ENCODE data around the gene AADAC.
"Not testable (repeated sequence)": the region's sequence is repeated elsewhere in the genome, so short reads cannot be mapped to it uniquely, and the experiment has no call there.

Gene AADAC

DNA sequence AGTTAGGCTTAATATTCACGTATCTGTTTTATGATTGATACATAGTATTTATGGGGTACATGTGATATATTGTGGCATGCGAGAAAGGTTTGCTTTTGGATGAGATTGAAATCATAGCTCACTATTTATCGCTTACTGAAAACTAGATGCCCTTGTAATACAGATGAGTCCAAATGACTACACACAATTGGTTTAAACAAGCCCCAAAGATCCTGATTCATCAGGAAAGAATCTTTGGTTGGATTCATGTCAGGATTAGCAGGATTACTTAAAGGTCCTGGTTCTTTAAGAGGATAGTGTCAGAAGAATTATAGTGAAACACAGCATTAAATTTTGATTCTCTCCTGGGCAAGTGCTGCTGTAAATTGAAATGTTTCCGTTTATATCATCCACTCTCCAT, 18.6 kb upstream of the AADAC start:
- Histone ChIP-seq H3K9me3 (ENCODE audit: control insufficient read depth in 1 of 2, low read length in 2 of 2) (no peaks in the 10 kb centered on the region), H3K9ac (ENCODE audit: low read depth in 1 of 2, low read length in 2 of 2) (no peak overlapping the region), H3K4me1 (ENCODE audit: control insufficient read depth in 1 of 2, insufficient read depth in 2 of 2, low read length in 2 of 2) (no peaks in the 10 kb centered on the region), H3K27me3 (ENCODE audit: control insufficient read depth in 1 of 2, insufficient read depth in 2 of 2, low read length in 2 of 2) (no peaks in the 10 kb centered on the region), H3K36me3 (ENCODE audit: control insufficient read depth in 1 of 2, insufficient read depth in 2 of 2, low read length in 2 of 2) (no peaks in the 10 kb centered on the region), H3K4me3 (ENCODE audit: low read depth in 1 of 2, low read length in 2 of 2) (no peak overlapping the region), H3K27ac (ENCODE audit: low read depth, low read length) (no peak overlapping the region)

DNA sequence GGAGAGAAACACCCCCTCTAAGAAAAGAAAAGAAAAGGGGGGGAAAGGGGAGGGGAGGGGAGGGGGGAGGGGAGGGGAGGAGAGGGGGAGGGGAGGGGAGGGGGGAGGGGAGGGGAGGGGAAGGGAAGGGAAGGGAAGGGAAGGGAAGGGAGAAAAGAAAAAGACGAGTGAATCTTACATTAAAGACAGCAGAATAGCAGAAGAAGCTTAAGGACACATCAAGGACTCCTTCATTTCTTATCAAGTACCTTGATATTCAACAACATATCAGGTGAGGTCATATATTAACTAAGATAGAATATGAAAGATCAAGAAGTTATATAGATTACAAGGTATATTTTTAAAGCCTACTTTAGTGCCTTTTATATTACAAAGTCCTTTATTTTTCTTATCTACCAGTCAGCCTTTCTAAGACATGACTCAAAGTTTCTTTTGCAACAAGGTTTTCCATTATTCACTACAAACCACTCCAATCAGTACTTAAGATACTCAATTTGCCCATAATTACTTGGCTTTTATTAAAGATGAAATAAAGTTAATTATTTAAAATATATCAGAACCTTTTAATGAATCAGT, 17.7 kb upstream of the AADAC start:
- Histone ChIP-seq H3K27ac (ENCODE audit: low read depth, low read length) (no peak overlapping the region), H3K4me1 (ENCODE audit: control insufficient read depth in 1 of 2, insufficient read depth in 2 of 2, low read length in 2 of 2) (no peaks in the 10 kb centered on the region), H3K9ac (ENCODE audit: low read depth in 1 of 2, low read length in 2 of 2) (no peak overlapping the region), H3K4me3 (ENCODE audit: low read depth in 1 of 2, low read length in 2 of 2) (no peak overlapping the region), H3K36me3 (ENCODE audit: control insufficient read depth in 1 of 2, insufficient read depth in 2 of 2, low read length in 2 of 2) (no peaks in the 10 kb centered on the region), H3K9me3 (ENCODE audit: control insufficient read depth in 1 of 2, low read length in 2 of 2) (no peaks in the 10 kb centered on the region), H3K27me3 (ENCODE audit: control insufficient read depth in 1 of 2, insufficient read depth in 2 of 2, low read length in 2 of 2) (no peaks in the 10 kb centered on the region)

DNA sequence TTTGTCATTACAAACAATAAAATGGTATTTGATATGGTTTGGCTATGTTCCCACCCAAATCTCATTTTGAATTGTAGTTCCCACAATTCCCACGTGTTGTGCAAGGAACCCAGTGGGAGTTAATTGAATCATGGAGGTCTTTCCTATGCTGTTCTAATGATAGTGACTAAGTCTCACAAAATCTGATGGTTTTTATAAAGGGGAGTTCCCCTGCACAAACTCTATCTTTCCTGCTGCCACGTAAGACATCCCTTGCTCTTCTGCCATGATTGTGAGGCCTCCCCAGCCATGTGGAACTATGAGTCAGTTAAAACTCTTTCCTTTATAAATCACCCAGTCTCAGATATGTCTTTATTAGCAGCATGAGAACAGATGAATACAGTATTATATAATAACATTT, 15.4 kb upstream of the AADAC start:
- Histone ChIP-seq H3K27me3 (ENCODE audit: control insufficient read depth in 1 of 2, insufficient read depth in 2 of 2, low read length in 2 of 2) (no peaks in the 10 kb centered on the region), H3K4me1 (ENCODE audit: control insufficient read depth in 1 of 2, insufficient read depth in 2 of 2, low read length in 2 of 2) (no peaks in the 10 kb centered on the region), H3K9me3 (ENCODE audit: control insufficient read depth in 1 of 2, low read length in 2 of 2) (no peaks in the 10 kb centered on the region), H3K36me3 (ENCODE audit: control insufficient read depth in 1 of 2, insufficient read depth in 2 of 2, low read length in 2 of 2) (peaks cover 0 to 3% of the 10 kb centered on the region in 2 donors), H3K27ac (ENCODE audit: low read depth, low read length) (no peak overlapping the region), H3K9ac (ENCODE audit: low read depth in 1 of 2, low read length in 2 of 2) (no peak overlapping the region), H3K4me3 (ENCODE audit: low read depth in 1 of 2, low read length in 2 of 2) (no peak overlapping the region)

DNA sequence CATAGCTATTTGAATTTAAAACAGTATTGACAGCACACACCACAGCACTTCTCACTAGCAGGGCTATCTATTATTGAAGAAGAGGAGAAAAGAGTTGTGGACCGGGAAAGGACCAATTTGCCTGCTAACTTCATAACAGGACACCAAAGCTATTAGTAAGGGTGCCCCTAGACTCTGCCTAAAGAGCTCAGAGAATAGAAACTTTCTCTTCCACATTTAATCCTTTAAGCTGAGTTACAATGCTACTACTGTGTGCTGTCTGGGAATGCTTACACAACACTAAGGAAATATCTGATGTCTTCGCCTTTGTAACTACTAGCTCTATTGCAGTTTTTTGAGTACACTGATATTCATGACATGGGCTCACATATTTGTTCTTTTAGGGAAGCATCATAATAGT, 13.5 kb upstream of the AADAC start:
- H3K27ac ChIP-seq (ENCODE audit: low read depth, low read length): no peak overlapping the region
- H3K4me3 ChIP-seq (ENCODE audit: low read depth in 1 of 2, low read length in 2 of 2): no peak overlapping the region
- no peaks in the 10 kb centered on the region for H3K27me3 ChIP-seq (ENCODE audit: control insufficient read depth in 1 of 2, insufficient read depth in 2 of 2, low read length in 2 of 2)

DNA sequence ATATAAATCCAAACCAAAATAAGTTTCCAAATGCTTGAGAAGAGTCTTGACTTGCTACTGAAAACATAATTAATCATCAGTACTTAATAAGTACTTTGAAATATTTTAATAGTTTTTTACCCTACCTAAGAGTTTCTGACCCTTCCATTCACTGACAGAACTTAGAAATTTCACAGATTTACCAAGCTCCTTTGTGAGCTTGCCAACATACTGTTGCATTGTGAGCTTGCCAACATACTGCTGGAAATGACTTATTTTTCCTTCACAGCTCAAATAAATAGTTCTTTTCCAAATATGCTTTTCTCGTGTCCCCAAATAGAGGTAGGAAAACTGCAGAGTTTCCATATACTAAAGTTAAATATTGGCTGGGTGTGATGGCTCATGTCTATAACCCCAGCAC, 9.6 kb upstream of the AADAC start:
- Histone ChIP-seq H3K9me3 (ENCODE audit: control insufficient read depth in 1 of 2, low read length in 2 of 2) (peaks cover 0 to 7% of the 10 kb centered on the region in 2 donors), H3K9ac (ENCODE audit: low read depth in 1 of 2, low read length in 2 of 2) (no peak overlapping the region), H3K36me3 (ENCODE audit: control insufficient read depth in 1 of 2, insufficient read depth in 2 of 2, low read length in 2 of 2) (peaks cover 0 to 6% of the 10 kb centered on the region in 2 donors), H3K4me3 (ENCODE audit: low read depth in 1 of 2, low read length in 2 of 2) (no peak overlapping the region), H3K4me1 (ENCODE audit: control insufficient read depth in 1 of 2, insufficient read depth in 2 of 2, low read length in 2 of 2) (no peaks in the 10 kb centered on the region), H3K27ac (ENCODE audit: low read depth, low read length) (no peak overlapping the region), H3K27me3 (ENCODE audit: control insufficient read depth in 1 of 2, insufficient read depth in 2 of 2, low read length in 2 of 2) (no peaks in the 10 kb centered on the region)

More for the DNA sequence above, 13.5 kb upstream of the AADAC start:
- Histone ChIP-seq H3K4me1 (ENCODE audit: control insufficient read depth in 1 of 2, insufficient read depth in 2 of 2, low read length in 2 of 2) (no peaks in the 10 kb centered on the region), H3K9ac (ENCODE audit: low read depth in 1 of 2, low read length in 2 of 2) (no peak overlapping the region), H3K36me3 (ENCODE audit: control insufficient read depth in 1 of 2, insufficient read depth in 2 of 2, low read length in 2 of 2) (peaks cover 0 to 3% of the 10 kb centered on the region in 2 donors), H3K9me3 (ENCODE audit: control insufficient read depth in 1 of 2, low read length in 2 of 2) (no peaks in the 10 kb centered on the region)

DNA sequence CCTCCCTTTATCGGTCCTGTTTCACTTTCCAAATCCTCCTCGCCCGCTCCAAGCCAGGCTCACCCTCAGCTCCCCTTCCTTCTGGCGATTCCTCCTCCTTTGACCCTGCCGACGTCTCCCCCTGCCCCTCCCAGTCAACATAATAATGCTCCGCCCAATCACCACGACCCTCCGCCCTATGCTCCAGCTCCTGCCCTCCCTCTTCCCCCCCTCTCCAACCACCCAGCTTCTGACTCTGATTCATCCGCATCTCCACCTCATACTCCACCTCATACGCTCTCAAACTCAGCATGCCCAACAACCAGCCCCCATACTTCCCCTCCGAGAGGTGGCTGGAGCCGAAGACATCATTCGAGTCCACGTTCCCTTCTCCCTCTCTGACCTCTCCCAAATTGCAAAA, 7.1 kb upstream of the AADAC start:
- Histone ChIP-seq H3K4me1 (ENCODE audit: control insufficient read depth in 1 of 2, insufficient read depth in 2 of 2, low read length in 2 of 2) (no peaks in the 10 kb centered on the region), H3K9ac (ENCODE audit: low read depth in 1 of 2, low read length in 2 of 2) (no peak overlapping the region), H3K36me3 (ENCODE audit: control insufficient read depth in 1 of 2, insufficient read depth in 2 of 2, low read length in 2 of 2) (peaks cover 0 to 6% of the 10 kb centered on the region in 2 donors), H3K27me3 (ENCODE audit: control insufficient read depth in 1 of 2, insufficient read depth in 2 of 2, low read length in 2 of 2) (no peaks in the 10 kb centered on the region), H3K27ac (ENCODE audit: low read depth, low read length) (no peak overlapping the region), H3K9me3 (ENCODE audit: control insufficient read depth in 1 of 2, low read length in 2 of 2) (peaks cover 3 to 7% of the 10 kb centered on the region in 2 donors), H3K4me3 (ENCODE audit: low read depth in 1 of 2, low read length in 2 of 2) (no peak overlapping the region)

DNA sequence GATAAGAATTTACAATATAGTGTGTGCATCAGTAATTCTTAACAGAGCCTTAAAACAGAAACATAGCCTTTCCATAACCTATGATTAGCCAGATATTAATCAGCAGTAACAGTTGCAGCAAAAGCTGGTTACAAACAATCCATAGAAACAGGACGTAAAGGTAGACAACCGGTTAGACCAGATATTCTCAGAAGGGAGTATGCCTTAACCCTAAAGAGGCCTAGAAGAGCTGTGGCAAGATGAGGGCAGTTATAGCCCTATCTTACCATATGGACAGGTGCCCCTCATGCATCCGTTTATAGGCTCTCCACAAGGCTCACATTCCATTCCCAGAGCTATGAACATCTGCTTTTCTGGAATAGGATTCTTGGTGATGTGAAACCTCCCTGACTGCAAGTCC, 5.0 kb upstream of the AADAC start:
- H3K9ac ChIP-seq (ENCODE audit: low read depth in 1 of 2, low read length in 2 of 2); H3K4me1 ChIP-seq (ENCODE audit: control insufficient read depth in 1 of 2, insufficient read depth in 2 of 2, low read length in 2 of 2); H3K4me3 ChIP-seq (ENCODE audit: low read depth in 1 of 2, low read length in 2 of 2); H3K27ac ChIP-seq (ENCODE audit: low read depth, low read length); H3K27me3 ChIP-seq (ENCODE audit: control insufficient read depth in 1 of 2, insufficient read depth in 2 of 2, low read length in 2 of 2); H3K9me3 ChIP-seq (ENCODE audit: control insufficient read depth in 1 of 2, low read length in 2 of 2); H3K36me3 ChIP-seq (ENCODE audit: control insufficient read depth in 1 of 2, insufficient read depth in 2 of 2, low read length in 2 of 2): not testable (repeated sequence)

DNA sequence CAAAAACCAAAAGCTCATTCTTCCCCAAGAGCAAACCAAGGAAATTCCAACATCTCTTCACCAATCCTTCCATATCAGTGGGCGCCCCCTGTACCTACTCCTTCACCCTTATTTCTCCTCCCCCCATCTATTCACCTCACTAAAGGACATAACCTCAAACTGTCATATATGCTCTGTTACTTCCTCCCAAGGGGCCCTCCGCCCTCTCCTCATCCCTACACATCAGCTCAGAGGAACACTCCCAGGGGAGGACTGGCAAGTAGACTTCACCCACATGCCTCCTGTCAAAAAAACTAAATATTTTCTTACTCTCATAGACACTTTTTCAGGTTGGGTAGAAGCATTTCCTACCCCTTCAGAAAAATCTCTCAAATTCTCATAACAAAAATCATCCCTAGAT, 2.4 kb upstream of the AADAC start:
- H3K9ac ChIP-seq (ENCODE audit: low read depth in 1 of 2, low read length in 2 of 2): no peak overlapping the region
- no peak overlapping the region for H3K27ac ChIP-seq (ENCODE audit: low read depth, low read length)
- no peak overlapping the region for H3K4me3 ChIP-seq (ENCODE audit: low read depth in 1 of 2, low read length in 2 of 2)
- peaks cover 0 to 4% of the 10 kb centered on the region in 2 donors for H3K4me1 ChIP-seq (ENCODE audit: control insufficient read depth in 1 of 2, insufficient read depth in 2 of 2, low read length in 2 of 2)
- peaks cover 3 to 7% of the 10 kb centered on the region in 2 donors for H3K9me3 ChIP-seq (ENCODE audit: control insufficient read depth in 1 of 2, low read length in 2 of 2)
- peaks cover 0 to 3% of the 10 kb centered on the region in 2 donors for H3K36me3 ChIP-seq (ENCODE audit: control insufficient read depth in 1 of 2, insufficient read depth in 2 of 2, low read length in 2 of 2)
- H3K27me3 ChIP-seq (ENCODE audit: control insufficient read depth in 1 of 2, insufficient read depth in 2 of 2, low read length in 2 of 2): no peaks in the 10 kb centered on the region

DNA sequence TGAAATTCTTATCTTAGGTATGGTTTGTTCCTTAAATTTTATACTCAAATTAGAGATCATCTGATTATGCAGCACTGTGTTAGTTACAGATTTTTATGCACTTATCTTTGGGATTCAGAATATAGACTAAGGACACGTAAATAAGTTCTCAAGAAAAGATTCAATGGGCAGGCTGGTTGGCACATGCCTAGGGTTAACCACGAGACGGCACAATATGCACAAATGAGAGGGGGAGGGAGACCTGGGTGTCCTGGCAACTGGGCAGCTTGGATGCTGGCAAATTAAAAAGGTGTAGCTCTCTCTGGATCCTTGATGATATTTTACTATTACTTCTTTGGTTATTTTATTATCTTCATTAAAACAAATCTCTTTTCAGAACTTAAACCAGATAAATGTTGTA, 672 bp downstream of the AADAC start:
- peaks cover 0 to 4% of the 10 kb centered on the region in 2 donors for H3K4me1 ChIP-seq (ENCODE audit: control insufficient read depth in 1 of 2, insufficient read depth in 2 of 2, low read length in 2 of 2)
- H3K36me3 ChIP-seq (ENCODE audit: control insufficient read depth in 1 of 2, insufficient read depth in 2 of 2, low read length in 2 of 2): peaks cover 0 to 4% of the 10 kb centered on the region in 2 donors
- H3K27ac ChIP-seq (ENCODE audit: low read depth, low read length): no peak overlapping the region
- H3K4me3 ChIP-seq (ENCODE audit: low read depth in 1 of 2, low read length in 2 of 2): peak overlapping the region; percentile 52 to 63
- peak overlapping the region in 1 of 2 donors; percentile 15 for H3K9ac ChIP-seq (ENCODE audit: low read depth in 1 of 2, low read length in 2 of 2)
- no peaks in the 10 kb centered on the region for H3K27me3 ChIP-seq (ENCODE audit: control insufficient read depth in 1 of 2, insufficient read depth in 2 of 2, low read length in 2 of 2)
- peaks cover 0 to 2% of the 10 kb centered on the region in 2 donors for H3K9me3 ChIP-seq (ENCODE audit: control insufficient read depth in 1 of 2, low read length in 2 of 2)

DNA sequence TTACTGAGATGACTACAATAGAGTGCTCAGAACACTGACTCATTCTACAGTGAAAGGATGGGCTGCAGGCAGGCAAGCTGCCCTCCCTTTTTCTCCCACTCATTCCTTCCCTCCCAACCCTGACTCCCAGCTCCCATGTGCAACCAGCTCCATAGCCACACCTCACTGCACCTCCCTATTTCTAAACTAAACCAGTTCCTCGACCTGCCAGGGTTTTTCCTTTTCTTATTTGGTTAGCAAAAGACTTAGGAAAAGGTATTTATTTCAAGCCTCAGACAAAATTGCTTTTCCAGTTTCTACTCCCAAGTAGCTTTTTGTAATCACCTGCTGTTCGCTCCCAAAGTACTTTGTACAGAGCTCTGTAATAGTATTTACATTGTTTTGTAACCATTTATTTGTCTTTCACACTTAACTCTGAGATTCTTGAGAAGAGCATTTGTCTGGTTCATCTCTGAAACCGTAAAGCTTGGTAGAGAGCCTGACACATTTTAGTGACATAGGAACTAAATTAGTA, 2.2 kb downstream of the AADAC start:
- peaks cover 0 to 4% of the 10 kb centered on the region in 2 donors for H3K4me1 ChIP-seq (ENCODE audit: control insufficient read depth in 1 of 2, insufficient read depth in 2 of 2, low read length in 2 of 2)
- peak overlapping the region; percentile 2 to 63 for H3K4me3 ChIP-seq (ENCODE audit: low read depth in 1 of 2, low read length in 2 of 2)
- no peaks in the 10 kb centered on the region for H3K27me3 ChIP-seq (ENCODE audit: control insufficient read depth in 1 of 2, insufficient read depth in 2 of 2, low read length in 2 of 2)
- H3K27ac ChIP-seq (ENCODE audit: low read depth, low read length): no peak overlapping the region
- H3K9ac ChIP-seq (ENCODE audit: low read depth in 1 of 2, low read length in 2 of 2): no peak overlapping the region
- no peaks in the 10 kb centered on the region for H3K9me3 ChIP-seq (ENCODE audit: control insufficient read depth in 1 of 2, low read length in 2 of 2)
- H3K36me3 ChIP-seq (ENCODE audit: control insufficient read depth in 1 of 2, insufficient read depth in 2 of 2, low read length in 2 of 2): peaks cover 0 to 9% of the 10 kb centered on the region in 2 donors
